ENCODE data around the gene HEATR3.

HEATR3 gene

DNA sequence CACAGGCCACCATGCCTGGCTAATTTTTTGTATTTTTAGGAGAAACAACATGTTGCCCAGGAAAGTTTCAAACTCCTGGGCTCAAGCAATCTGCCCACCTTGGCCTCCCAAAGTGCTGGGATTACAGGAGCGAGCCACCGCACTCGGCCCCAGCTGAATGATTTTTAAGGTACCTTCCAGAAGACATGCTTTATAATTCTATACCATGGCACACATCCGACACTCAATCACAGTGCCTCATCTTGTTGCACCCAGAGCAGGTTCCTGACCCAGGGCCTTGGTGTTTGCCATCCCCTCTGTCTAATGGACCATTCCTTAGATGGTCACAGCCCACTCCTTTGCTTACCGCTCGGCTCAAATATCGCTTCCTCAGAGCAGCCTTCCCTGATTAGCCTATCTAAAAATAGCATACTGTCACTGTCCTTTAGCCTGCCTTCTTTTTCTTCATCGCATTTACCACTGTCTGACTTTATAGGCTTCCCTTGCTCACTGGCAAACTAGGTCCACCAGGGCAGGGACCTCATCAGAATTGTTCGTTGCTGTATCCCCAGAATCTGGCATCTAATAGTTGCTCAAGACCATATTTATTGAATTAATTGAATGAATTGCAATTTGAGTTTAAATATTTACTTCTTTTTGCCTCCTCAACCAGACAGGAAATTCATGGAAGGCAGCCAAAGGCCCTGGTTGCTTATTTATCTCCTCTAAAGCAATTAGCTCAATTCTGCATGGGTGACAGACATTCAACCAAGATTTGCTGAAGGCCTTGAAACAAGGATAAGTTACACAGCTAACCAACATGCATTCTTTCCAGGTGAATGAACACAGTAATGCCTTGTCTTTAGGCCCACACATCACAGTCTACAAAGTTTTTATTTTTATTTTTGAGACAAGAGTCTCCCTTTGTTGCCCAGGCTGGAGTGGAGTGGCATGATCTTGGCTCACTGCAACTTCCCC is 81.0 kb downstream of the HEATR3 start:
- no peak for ATAC-seq (ENCODE audit: low read depth)
- Histone ChIP-seq H3K4me1 (ENCODE audit: insufficient read depth, poor library complexity, severe bottlenecking) (no peaks in the 10 kb centered on the region), H3K27ac (ENCODE audit: poor library complexity, severe bottlenecking) (no peak overlapping the region), H3K4me3 (ENCODE audit: severe bottlenecking) (no peak overlapping the region), H3K27me3 (ENCODE audit: insufficient read depth, poor library complexity, severe bottlenecking) (no peaks in the 10 kb centered on the region), H3K36me3 (ENCODE audit: low read depth) (no peaks in the 10 kb centered on the region), H3K9me3 (ENCODE audit: severe bottlenecking) (no peaks in the 10 kb centered on the region)
- DNase-seq (ENCODE audit: low spot score): no peak
- TF ChIP-seq, protein P1, sequence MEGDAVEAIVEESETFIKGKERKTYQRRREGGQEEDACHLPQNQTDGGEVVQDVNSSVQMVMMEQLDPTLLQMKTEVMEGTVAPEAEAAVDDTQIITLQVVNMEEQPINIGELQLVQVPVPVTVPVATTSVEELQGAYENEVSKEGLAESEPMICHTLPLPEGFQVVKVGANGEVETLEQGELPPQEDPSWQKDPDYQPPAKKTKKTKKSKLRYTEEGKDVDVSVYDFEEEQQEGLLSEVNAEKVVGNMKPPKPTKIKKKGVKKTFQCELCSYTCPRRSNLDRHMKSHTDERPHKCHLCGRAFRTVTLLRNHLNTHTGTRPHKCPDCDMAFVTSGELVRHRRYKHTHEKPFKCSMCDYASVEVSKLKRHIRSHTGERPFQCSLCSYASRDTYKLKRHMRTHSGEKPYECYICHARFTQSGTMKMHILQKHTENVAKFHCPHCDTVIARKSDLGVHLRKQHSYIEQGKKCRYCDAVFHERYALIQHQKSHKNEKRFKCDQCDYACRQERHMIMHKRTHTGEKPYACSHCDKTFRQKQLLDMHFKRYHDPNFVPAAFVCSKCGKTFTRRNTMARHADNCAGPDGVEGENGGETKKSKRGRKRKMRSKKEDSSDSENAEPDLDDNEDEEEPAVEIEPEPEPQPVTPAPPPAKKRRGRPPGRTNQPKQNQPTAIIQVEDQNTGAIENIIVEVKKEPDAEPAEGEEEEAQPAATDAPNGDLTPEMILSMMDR (IDR thresholded peaks at IDR 0.05; ENCODE audit: poor library complexity, severe bottlenecking): no peak

DNA sequence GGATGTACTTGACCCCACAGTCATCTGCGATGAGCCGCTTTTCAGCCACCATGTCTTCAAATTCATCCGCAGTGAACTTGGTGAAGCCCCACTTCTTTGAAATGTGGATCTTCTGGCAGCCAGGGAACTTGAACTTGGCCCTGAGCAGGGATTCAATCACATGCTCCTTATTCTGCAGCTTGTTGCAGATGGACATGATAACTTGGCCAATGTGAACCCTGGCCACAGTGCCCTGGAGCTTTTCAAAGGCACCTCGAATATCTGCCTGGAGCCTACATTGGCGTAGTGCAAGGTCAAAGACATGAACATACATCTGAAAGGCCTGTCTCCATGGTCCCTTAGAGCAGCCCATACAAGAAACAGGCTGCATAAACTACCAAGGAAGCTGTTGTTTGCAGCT is 85.6 kb downstream of the HEATR3 start:
- Histone ChIP-seq H3K4me1 (ENCODE audit: insufficient read depth, poor library complexity, severe bottlenecking) (peaks cover 4% of the 10 kb centered on the region), H3K27me3 (ENCODE audit: insufficient read depth, poor library complexity, severe bottlenecking) (no peaks in the 10 kb centered on the region), H3K9me3 (ENCODE audit: severe bottlenecking) (no peaks in the 10 kb centered on the region), H3K27ac (ENCODE audit: poor library complexity, severe bottlenecking) (no peak overlapping the region), H3K36me3 (ENCODE audit: low read depth) (no peaks in the 10 kb centered on the region), H3K4me3 (ENCODE audit: severe bottlenecking) (no peak overlapping the region)
- ATAC-seq (ENCODE audit: low read depth) (no peak), DNase-seq (ENCODE audit: low spot score) (no peak)
- TF ChIP-seq, protein P1 (IDR thresholded peaks at IDR 0.05; ENCODE audit: poor library complexity, severe bottlenecking): no peak

DNA sequence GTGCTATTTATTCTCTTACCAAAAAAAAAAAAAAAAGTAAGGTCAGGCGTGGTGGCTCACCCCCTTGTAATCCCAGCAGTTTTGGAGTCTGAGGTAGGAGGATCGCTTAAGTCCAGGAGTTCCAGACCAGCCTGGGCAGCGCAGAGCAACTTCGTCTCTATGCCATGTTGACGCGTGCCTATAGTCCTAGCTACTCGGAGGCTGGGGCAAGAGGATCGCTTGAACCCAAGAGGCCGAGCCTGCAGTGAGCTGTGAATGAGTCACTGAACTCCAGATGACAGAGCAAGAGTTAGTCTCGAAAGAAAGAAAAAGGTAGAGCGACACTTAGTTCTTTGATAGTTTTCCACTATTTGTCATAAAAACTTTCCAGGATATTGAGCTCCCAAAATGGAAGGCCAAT is 86.0 kb downstream of the HEATR3 start:
- Histone ChIP-seq H3K4me1 (ENCODE audit: insufficient read depth, poor library complexity, severe bottlenecking) (peaks cover 4% of the 10 kb centered on the region), H3K27me3 (ENCODE audit: insufficient read depth, poor library complexity, severe bottlenecking) (no peaks in the 10 kb centered on the region), H3K4me3 (ENCODE audit: severe bottlenecking) (no peak overlapping the region), H3K9me3 (ENCODE audit: severe bottlenecking) (no peaks in the 10 kb centered on the region), H3K36me3 (ENCODE audit: low read depth) (no peaks in the 10 kb centered on the region), H3K27ac (ENCODE audit: poor library complexity, severe bottlenecking) (peak overlapping the region; percentile 65)
- ATAC-seq (ENCODE audit: low read depth): no peak
- TF ChIP-seq, protein P1 (IDR thresholded peaks at IDR 0.05; ENCODE audit: poor library complexity, severe bottlenecking): no peak
- no peak for DNase-seq (ENCODE audit: low spot score)

DNA sequence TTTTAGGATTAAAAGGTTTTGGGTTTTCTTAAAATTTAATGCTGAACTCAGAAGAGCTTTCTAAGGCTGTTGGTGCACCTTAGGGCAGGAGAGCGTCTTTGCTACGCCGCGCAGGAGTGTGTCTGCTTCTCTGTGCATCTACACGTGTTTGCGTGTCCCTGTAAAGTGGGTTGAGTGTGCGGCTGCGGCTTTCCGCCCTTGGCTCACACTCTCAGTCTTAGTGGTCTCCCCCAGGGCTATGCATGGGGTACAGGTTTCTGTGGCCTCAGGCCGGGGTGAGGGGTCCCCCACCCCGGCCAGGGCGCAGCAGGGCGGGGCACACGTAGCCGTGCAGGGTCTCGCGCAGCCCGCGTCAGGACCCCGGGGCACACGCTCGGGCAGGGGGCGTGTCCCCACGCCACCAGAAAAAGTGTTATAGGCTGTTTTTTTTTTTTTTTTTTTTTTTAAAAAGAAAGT is 86.6 kb downstream of the HEATR3 start:
- peak overlapping the region; percentile 83 for H3K4me3 ChIP-seq (ENCODE audit: severe bottlenecking)
- H3K27me3 ChIP-seq (ENCODE audit: insufficient read depth, poor library complexity, severe bottlenecking): no peaks in the 10 kb centered on the region
- TF ChIP-seq, protein P1 (IDR thresholded peaks at IDR 0.05; ENCODE audit: poor library complexity, severe bottlenecking): no peak
- ATAC-seq (ENCODE audit: low read depth) (peak; percentile 17), DNase-seq (ENCODE audit: low spot score) (no peak)
- no peaks in the 10 kb centered on the region for H3K36me3 ChIP-seq (ENCODE audit: low read depth)
- peak overlapping the region; percentile 65 for H3K27ac ChIP-seq (ENCODE audit: poor library complexity, severe bottlenecking)
- H3K4me1 ChIP-seq (ENCODE audit: insufficient read depth, poor library complexity, severe bottlenecking): peaks cover 4% of the 10 kb centered on the region
- H3K9me3 ChIP-seq (ENCODE audit: severe bottlenecking): no peaks in the 10 kb centered on the region
